GM18858 (cell line): ENCODE data around the gene TESPA1.
"Not testable (repeated sequence)": the region's sequence is repeated elsewhere in the genome, so short reads cannot be mapped to it uniquely, and the experiment has no call there.

Experiments
- ATAC-seq: cut with Tn5 transposase; IDR thresholded peaks from one replicate; pipeline ENCODE4 v1.9.1; 2021; ENCODE audit not compliant: unreplicated experiment

Gene TESPA1

GRCh38 chr12:54986773-54987172 lies 2.2 kb upstream of the TESPA1 start:
- ATAC-seq = not testable (repeated sequence)

GRCh38 chr12:54983536-54984101 lies 943 bp downstream of the TESPA1 start:
- no peak for ATAC-seq

GRCh38 chr12:54981796-54982195 lies 2.8 kb downstream of the TESPA1 start:
- ATAC-seq = no peak

- no peak for ATAC-seq
These were observed 4.2 kb downstream of the TESPA1 start for GRCh38 chr12:54980341-54980740.

- no peak for ATAC-seq
These were observed 6.7 kb downstream of the TESPA1 start for GRCh38 chr12:54977857-54978256.

- no peak for ATAC-seq
These were observed 7.4 kb downstream of the TESPA1 start for GRCh38 chr12:54977155-54977554.

GRCh38 chr12:54975875-54976274 lies 8.7 kb downstream of the TESPA1 start:
- no peak for ATAC-seq

GRCh38 chr12:54975272-54975671 lies 9.3 kb downstream of the TESPA1 start:
- no peak for ATAC-seq

- no peak for ATAC-seq
These were observed 10.3 kb downstream of the TESPA1 start for GRCh38 chr12:54974279-54974678.

- ATAC-seq = no peak
These were observed 11.0 kb downstream of the TESPA1 start for GRCh38 chr12:54973556-54973955.

- no peak for ATAC-seq
These were observed 13.8 kb downstream of the TESPA1 start for GRCh38 chr12:54970741-54971140.

GRCh38 chr12:54968181-54968730 lies 16.3 kb downstream of the TESPA1 start:
- no peak for ATAC-seq

- no peak for ATAC-seq
These were observed 17.1 kb downstream of the TESPA1 start for GRCh38 chr12:54967461-54967860.

- no peak for ATAC-seq
These were observed 23.4 kb downstream of the TESPA1 start for GRCh38 chr12:54961190-54961589.

- peak; percentile 56 for ATAC-seq
These were observed 25.1 kb downstream of the TESPA1 start for GRCh38 chr12:54959291-54960018.

GRCh38 chr12:54958048-54958658 lies 26.4 kb downstream of the TESPA1 start:
- ATAC-seq = no peak

- no peak for ATAC-seq
These were observed 27.5 kb downstream of the TESPA1 start for GRCh38 chr12:54956818-54957641.

- ATAC-seq = no peak
These were observed 28.2 kb downstream of the TESPA1 start for GRCh38 chr12:54956322-54956721.

- no peak for ATAC-seq
These were observed 29.8 kb downstream of the TESPA1 start for GRCh38 chr12:54954801-54955200.

GRCh38 chr12:54954228-54954627 lies 30.3 kb downstream of the TESPA1 start:
- no peak for ATAC-seq

GRCh38 chr12:54950071-54950727 lies 34.4 kb downstream of the TESPA1 start:
- ATAC-seq = no peak
